Mammary epithelial cell (primary cell): ENCODE data around the gene MSANTD1.

Source experiments
- CTCF ChIP-seq, 2 donors: IDR thresholded peaks in 1 of 2; conservative IDR thresholded peaks in 1 of 2; 2 replicates each; pipeline ENCODE4 v1.5.1; 2011 to 2012; ENCODE audit warnings: inconsistent platforms in 2 of 2, low read length in 2 of 2, mild to moderate bottlenecking in 2 of 2, control low read depth in 1 of 2, low read depth in 1 of 2; ENCODE audit not compliant: insufficient read depth in 1 of 2; ENCODE audit errors: extremely low read depth in 1 of 2
- EZH2 ChIP-seq: IDR thresholded peaks from 2 replicates; pipeline ENCODE4 v1.6.1; 2012; ENCODE audit warnings: low read length, inconsistent platforms, borderline replicate concordance

- TF ChIP-seq CTCF (conservative IDR thresholded peaks at IDR 0.05 in 1 of 2, IDR thresholded peaks at IDR 0.05 in 1 of 2; ENCODE audit: extremely low read depth in 1 of 2, insufficient read depth in 1 of 2, low read depth in 1 of 2, low read length in 2 of 2) = no peak
- TF ChIP-seq EZH2 = no peak
Measured at GRCh38 chr4:3252831-3253641, 4.1 kb downstream of the MSANTD1 start.
